Measurements from ENCODE around the gene FAM111A.

FAM111A gene

DNA sequence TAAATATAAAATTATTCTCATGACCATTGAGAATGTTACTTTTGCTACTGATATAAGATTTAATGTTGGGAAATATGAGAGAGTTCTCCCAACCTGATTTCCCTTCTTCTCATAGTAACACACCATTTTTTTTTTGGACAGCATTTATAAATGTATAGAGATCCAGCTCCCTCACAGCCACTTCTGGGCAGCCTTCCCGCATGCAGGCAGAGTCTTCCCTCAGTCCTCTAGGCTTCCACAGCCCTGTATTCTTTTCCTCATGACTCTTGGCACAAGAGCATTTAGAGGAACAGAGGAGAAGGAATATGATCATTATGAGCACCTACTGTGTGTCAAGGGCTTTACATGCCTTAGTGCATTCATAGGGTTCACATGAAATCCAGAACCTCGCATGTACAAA lies 38.3 kb downstream of the FAM111A start:
- no peak for DNase-seq (ENCODE audit: low spot score)
- TF ChIP-seq, protein P1, sequence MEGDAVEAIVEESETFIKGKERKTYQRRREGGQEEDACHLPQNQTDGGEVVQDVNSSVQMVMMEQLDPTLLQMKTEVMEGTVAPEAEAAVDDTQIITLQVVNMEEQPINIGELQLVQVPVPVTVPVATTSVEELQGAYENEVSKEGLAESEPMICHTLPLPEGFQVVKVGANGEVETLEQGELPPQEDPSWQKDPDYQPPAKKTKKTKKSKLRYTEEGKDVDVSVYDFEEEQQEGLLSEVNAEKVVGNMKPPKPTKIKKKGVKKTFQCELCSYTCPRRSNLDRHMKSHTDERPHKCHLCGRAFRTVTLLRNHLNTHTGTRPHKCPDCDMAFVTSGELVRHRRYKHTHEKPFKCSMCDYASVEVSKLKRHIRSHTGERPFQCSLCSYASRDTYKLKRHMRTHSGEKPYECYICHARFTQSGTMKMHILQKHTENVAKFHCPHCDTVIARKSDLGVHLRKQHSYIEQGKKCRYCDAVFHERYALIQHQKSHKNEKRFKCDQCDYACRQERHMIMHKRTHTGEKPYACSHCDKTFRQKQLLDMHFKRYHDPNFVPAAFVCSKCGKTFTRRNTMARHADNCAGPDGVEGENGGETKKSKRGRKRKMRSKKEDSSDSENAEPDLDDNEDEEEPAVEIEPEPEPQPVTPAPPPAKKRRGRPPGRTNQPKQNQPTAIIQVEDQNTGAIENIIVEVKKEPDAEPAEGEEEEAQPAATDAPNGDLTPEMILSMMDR (IDR thresholded peaks at IDR 0.05; ENCODE audit: extremely low read depth, insufficient read depth, missing control alignments): no peak
- in situ Hi-C loops (cut with MboI; ENCODE audit: low pct_unique_long_range_greater_than_20kb, low sequenced_read_pairs, unreplicated experiment): no loop called here

DNA sequence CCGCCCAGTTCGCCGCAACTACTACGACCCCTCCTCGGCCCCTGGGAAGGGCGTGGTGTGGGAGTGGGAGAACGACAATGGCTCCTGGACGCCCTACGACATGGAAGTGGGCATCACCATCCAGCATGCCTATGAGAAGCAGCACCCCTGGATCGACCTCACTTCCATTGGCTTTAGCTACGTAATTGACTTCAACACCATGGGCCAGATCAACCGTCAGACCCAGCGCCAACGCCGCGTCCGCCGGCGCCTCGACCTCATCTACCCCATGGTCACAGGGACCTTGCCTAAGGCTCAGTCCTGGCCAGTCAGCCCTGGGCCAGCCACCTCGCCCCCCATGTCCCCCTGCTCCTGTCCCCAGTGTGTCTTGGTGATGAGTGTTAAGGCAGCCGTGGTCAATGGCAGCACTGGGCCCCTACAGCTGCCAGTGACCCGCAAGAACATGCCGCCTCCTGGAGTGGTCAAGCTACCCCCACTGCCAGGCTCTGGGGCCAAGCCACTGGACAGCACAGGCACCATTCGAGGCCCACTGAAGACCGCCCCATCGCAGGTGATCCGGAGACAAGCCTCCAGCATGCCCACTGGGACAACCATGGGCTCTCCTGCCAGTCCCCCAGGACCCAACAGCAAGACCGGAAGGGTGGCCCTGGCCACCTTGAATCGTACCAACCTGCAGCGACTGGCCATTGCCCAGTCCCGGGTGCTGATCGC lies 39.2 kb downstream of the FAM111A start:
- in situ Hi-C loops (cut with MboI; ENCODE audit: low pct_unique_long_range_greater_than_20kb, low sequenced_read_pairs, unreplicated experiment): no loop called here
- TF ChIP-seq, protein P1 (IDR thresholded peaks at IDR 0.05; ENCODE audit: extremely low read depth, insufficient read depth, missing control alignments): no peak
- DNase-seq (ENCODE audit: low spot score): no peak

DNA sequence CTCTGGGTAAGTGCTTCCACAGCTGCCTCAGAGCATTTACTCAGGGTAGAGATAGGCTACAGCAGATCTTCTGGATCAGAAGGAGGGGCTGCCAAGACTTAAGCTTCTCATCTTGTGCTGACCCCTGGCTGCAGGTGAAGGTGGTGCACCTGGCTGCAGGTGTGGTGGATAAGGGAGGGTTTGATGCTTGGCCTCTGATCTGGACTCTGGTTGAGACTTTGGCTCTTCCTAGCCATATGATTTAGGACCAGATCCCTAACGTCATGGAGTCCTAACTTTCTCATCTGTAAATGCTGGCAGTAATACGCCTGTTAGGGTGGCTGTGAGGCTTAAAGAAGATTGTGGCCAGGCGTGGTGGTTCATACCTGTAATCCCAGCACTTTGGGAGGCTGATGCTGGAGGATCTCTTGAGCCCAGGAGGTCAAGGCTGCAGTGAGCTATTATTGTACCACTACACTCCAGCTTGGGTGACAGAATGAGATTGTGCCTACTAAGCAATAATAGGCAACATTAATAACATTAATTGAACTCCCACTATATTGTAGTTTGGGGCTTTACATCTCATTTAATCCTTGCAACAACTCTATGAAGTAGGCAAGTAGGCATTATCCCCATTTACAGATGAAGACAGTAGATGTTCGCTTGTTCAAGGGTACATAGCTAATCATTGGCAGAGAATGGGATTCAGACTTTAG lies 39.9 kb downstream of the FAM111A start:
- in situ Hi-C loops (cut with MboI; ENCODE audit: low pct_unique_long_range_greater_than_20kb, low sequenced_read_pairs, unreplicated experiment): no loop called here
- TF ChIP-seq, protein P1 (IDR thresholded peaks at IDR 0.05; ENCODE audit: extremely low read depth, insufficient read depth, missing control alignments): peak; percentile 59
- DNase-seq (ENCODE audit: low spot score): peak; percentile 56

DNA sequence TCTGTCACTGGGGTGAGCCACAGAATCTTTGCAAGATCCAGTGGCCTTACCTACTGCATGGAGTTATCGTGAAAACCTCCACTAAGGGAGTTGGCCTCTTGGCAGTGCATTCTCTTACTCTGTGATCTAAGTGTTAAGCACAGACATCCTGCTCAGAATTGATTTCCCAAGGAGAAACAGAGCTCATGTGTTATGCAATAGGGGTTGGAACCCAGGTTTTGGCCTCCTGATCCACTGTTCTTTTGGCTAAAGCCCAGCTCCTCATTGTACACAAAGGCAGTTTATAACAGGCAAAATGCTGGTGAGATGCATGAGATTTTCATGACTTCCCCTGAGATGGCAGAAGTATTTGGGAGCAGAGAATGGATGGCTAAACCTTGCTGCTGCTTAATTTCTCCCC lies 41.1 kb downstream of the FAM111A start:
- TF ChIP-seq, protein P1 (IDR thresholded peaks at IDR 0.05; ENCODE audit: extremely low read depth, insufficient read depth, missing control alignments): no peak

DNA sequence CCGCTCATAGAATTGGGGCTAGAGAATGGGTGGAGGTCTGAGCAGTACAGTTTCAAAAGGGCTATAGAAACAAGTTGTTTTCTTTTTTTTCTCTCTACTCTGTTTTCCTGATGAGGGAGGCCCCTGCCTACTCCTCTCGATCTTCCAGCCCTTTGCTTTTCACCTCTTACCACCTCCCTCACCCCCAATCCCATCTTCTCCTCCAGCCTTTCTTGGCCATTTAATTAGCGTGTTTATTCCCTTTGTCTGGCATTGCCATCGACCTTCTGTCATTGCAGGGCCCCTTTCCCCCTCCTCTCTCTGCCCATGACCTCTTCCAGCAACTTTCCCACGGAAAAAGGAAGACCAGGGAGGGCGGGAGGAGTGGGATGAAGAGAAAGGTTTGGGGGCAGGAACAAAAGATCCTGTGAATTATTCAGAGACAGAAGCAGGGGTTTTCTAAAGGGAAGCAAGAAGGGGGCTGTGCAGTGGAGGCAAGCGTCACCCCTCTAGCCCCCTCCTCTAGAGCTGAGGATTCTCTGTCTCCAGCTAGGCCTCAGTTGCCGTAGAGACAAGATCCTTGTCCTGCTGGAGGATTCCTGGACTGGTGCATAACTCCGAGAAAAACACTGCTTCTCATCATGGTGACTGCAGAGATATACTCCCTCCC lies 42.2 kb downstream of the FAM111A start:
- TF ChIP-seq, protein P1 (IDR thresholded peaks at IDR 0.05; ENCODE audit: extremely low read depth, insufficient read depth, missing control alignments): no peak
- no peak for DNase-seq (ENCODE audit: low spot score)
- in situ Hi-C loops (cut with MboI; ENCODE audit: low pct_unique_long_range_greater_than_20kb, low sequenced_read_pairs, unreplicated experiment): no loop called here

More for the DNA sequence above, 41.1 kb downstream of the FAM111A start:
- in situ Hi-C loops (cut with MboI; ENCODE audit: low pct_unique_long_range_greater_than_20kb, low sequenced_read_pairs, unreplicated experiment): no loop called here
- DNase-seq (ENCODE audit: low spot score): no peak

DNA sequence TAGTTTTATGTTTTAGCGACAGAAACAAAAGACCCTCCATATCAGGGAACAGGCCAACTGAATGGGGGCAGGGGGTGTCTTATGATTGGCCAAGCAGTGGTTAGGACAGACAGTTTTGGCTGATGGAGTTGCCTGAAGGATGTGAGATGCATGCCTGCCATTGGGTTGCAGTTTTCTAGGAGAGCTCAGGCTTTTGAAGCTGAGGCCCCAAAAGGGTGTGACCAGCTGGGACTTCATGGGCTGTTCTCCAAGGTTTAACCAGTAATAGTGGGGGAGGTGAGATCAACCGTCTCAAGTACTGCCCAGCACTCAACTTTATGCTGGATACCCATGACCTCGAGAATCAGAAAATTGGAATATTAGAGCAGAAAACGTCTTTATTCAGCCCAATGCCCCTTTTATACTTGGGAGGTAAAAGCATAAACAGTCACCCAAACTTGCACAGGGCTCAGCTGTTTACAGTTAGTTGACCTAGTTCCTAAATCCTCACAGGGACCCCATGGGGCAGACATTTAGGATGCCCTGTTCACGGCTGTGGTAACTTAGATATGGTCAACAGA lies 42.8 kb downstream of the FAM111A start:
- in situ Hi-C loops (cut with MboI; ENCODE audit: low pct_unique_long_range_greater_than_20kb, low sequenced_read_pairs, unreplicated experiment): no loop called here
- DNase-seq (ENCODE audit: low spot score): no peak
- TF ChIP-seq, protein P1 (IDR thresholded peaks at IDR 0.05; ENCODE audit: extremely low read depth, insufficient read depth, missing control alignments): no peak
